NCI-H226 (cell line): ENCODE measurements around the gene PAQR3.
"Not testable (repeated sequence)": the region's sequence is repeated elsewhere in the genome, so short reads cannot be mapped to it uniquely, and the experiment has no call there.

Experiments used
- DNase-seq: peaks from one replicate; pipeline ENCODE4 v3.0.0-alpha.2; 2015

The PAQR3 gene

GRCh38 chr4:78923464-78924312 lies 15.6 kb downstream of the PAQR3 start:
- no peak for DNase-seq

- no peak for DNase-seq
Measured at GRCh38 chr4:78922207-78922606, 17.0 kb downstream of the PAQR3 start.

- no peak for DNase-seq
Measured at GRCh38 chr4:78910612-78911011, 28.6 kb downstream of the PAQR3 start.

DNA sequence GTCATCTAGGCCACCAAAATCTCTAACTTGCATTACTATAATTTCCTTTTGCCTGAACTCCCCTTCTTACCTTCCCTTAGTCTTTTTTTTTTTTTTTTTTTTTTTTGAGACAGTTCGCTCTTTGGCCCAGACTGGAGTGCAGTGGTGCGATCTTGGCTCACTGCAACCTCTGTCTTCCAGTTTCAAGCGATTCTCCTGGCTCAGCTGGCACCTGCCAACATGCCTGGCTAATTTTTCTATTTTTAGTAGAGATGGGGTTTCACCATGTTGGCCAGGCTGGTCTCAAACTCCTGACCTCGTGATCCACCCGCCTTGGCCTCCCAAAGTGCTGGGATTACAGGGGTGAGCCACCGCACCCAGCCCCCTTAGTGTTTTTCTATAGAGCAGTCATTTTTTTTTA lies 30.3 kb downstream of the PAQR3 start:
- not testable (repeated sequence) for DNase-seq

- no peak for DNase-seq
Measured at GRCh38 chr4:78907638-78908037, 31.6 kb downstream of the PAQR3 start.

GRCh38 chr4:78904143-78904542 lies 35.1 kb downstream of the PAQR3 start:
- no peak for DNase-seq

GRCh38 chr4:78902298-78902697 lies 36.9 kb downstream of the PAQR3 start:
- no peak for DNase-seq

DNA sequence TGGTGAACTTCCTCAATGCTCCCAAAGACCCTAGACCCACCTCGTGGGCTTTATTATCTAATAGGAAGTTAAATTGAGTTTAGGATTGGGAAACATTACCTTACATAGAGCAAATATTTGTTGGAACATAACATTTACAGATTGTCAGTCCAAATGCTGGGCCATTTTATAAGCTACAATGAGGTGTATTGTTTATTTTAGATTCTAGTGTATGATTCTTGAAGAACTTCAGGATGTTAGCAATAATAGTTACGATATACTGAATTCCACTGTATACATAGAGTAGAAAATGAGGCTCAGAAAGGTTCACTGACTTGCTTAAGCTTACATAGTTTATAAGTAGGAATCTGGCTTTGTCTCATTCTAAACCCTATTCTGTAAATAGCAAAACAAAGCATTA lies 37.4 kb downstream of the PAQR3 start:
- DNase-seq = no peak

- no peak for DNase-seq
Measured at GRCh38 chr4:78899302-78899701, 39.9 kb downstream of the PAQR3 start.

GRCh38 chr4:78889955-78890354 lies 49.3 kb downstream of the PAQR3 start:
- no peak for DNase-seq

DNA sequence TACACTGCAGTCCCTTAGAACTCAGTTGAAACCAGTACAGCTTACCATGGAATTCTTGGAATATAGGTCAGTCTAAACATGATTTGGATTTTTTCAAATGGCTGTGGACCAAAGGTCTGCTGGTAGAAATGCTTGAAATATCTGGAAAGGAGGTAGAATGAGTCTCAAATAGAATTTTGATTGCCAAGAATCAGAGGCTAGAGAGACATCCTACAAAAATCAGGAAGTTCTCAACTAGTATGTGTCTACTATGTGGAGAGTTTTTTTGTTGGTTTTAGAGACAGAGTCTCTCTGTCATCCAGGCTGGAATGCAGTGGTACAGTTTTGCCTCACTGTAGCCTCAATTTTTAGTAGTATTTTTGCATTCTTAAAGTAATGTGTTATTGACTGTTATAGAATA lies 53.6 kb downstream of the PAQR3 start:
- no peak for DNase-seq

GRCh38 chr4:78880874-78881492 lies 58.3 kb downstream of the PAQR3 start:
- DNase-seq = no peak

DNA sequence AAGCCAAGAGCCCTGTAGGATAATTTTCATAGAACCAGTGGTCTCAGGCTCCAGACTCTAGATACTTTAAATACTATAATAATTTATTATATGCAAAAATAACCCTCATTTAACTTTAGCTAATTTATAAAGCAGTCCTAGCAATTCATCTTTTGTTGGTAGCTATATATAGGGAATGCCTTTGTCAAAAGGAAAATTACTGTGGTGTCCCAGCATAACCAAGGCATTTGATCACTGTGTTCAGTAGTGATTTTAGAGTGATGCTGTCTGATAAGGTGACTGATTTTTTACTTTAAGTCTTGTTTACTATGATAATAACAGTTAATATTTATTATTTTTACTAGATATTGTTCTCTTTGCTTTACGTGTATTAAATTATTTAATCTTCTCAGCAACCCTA lies 61.2 kb downstream of the PAQR3 start:
- no peak for DNase-seq

GRCh38 chr4:78876568-78877320 lies 62.5 kb downstream of the PAQR3 start:
- DNase-seq = no peak

DNA sequence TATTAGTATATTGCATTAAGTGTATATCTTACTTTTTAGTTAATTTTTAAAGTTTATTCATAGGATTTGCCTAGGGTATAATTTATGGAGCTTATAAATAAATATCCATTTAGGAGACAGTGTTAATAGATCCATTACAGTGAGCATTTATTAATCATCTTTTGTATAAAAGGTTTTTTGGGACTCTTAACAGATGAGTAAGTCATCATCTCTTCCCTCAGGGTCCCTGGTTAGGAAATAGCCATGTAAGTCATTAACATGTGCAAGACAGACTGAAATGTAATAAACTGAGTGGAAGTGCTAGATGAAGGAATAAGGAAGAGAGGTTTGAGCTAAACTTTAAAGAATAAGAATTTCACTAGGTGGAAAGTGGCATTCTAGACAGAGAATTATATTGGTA lies 69.2 kb downstream of the PAQR3 start:
- DNase-seq = no peak

GRCh38 chr4:78868712-78869111 lies 70.5 kb downstream of the PAQR3 start:
- not testable (repeated sequence) for DNase-seq

GRCh38 chr4:78865451-78865850 lies 73.8 kb downstream of the PAQR3 start:
- DNase-seq = no peak

DNA sequence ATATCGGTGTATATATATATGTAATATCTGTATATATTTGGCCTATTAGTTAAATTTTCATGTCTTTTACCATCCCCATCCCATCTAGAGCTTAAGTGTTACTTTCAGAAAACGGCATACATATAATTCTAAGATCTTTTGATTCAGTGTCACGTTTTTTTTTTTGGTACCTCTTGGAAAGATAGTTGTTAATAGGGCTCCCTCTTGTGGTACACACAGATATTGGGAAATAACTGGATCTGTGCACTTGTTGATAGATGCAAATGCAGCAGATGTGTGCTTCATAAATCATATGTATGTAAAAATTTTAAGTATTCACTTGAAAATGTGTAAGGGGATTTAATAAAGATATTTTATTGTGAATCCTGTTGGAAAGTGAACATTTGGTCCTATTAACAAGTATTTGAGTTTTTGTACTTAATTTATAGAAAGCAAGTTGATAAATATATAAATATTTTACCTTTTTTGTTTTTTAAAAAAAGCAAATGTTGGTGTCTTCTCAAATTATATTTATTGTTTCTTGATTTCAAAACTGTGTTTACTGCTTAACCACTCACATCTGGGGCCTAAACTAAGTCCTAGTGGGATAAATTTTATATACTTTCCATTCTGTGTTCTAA lies 74.7 kb downstream of the PAQR3 start:
- no peak for DNase-seq

DNA sequence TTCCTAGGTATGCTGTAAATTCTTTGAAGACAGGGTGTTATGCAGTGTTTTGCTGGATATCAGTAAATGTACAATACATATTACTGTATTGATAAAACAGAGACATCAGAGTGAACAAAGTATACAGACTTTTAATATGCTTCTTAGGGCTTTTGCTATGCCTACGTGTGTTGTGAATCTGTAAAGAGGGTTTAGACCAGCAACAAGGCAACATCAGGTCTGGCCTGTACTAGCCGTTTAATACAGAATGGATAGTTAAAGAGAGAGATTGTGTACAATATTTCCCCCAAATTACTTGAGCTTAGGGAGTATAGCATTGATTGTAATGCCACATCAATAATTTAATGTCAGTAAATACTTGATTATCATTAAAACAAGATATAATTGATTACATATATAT lies 75.2 kb downstream of the PAQR3 start:
- no peak for DNase-seq

DNA sequence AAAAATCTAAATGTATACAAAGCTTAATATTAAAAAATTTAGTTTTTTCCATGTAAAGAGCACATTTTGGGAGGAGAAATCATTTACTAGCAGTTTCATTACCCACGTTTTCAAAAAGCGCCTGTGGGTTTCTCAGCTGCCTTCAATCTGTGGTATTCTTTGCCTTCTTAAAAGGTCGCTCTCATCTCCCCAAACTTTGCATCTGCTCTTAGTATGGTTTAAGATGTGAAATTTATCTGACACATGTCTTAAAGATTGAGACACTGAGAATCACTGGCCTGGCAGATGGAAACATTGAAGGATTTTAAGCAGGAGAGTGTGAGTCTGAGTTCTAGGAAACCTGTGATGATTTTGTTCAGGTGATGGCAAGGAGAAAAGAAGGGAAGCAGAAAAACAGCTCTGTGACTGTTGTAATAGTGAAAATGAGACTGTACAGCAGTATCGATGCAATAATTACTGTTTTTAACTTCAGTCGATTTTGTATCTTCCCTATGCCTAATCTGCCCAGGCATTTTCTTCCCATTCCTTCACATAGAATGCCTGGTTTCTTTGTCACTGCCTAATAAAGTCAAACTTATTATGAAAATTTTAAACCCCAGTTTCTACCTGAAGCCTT lies 75.9 kb downstream of the PAQR3 start:
- DNase-seq = no peak

DNA sequence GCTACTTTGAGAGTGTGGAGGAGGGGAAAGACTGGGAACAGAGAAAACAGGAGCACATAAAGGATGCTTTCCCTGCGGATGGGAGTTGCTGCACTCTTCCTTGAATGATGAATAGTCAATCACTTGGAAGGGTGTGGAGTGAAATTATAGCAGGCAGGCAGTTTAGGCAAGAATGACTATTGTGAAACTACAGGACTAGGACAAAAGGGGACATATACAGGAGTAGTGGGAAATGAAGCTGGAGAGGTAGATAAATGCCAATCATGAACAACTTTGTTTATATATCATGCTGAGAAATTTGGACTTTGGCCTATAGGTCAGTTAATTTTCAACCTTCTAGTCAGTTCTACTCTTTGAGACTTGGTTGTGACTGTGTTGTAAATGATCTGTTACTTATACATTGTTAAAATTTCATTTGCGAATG lies 76.9 kb downstream of the PAQR3 start:
- no peak for DNase-seq
